A549 (cell line): ENCODE measurements around the gene PCDH12.

Source experiments
- HMGXB4 ChIP-seq: fragments of 250-450 bp; sonication (Bioruptor Pico); IDR thresholded peaks from 2 replicates; pipeline ENCODE4 v1.5.0; 2021; ENCODE audit warnings: mild to moderate bottlenecking, moderate library complexity, borderline replicate concordance
- JUN ChIP-seq, 2 experiments: fragments of >200 bp; sonication (Bioruptor Twin); formaldehyde crosslinking; IDR thresholded peaks; 2 replicates in 1 of 2; 3 replicates in 1 of 2; pipeline ENCODE4 v1.6.1; 2016 to 2017
- JUNB ChIP-seq: fragments of >200 bp; sonication (Bioruptor Twin); formaldehyde crosslinking; IDR thresholded peaks from 2 replicates; pipeline ENCODE4 v1.6.1; 2016
- MYC ChIP-seq: IDR thresholded peaks from 2 replicates; pipeline ENCODE4 v1.6.1; 2012; ENCODE audit warnings: mild to moderate bottlenecking, inconsistent platforms, low read length, improper control_type of control experiment, borderline replicate concordance
- NR3C1 ChIP-seq: fragments of >200 bp; sonication (Bioruptor Twin); formaldehyde crosslinking; IDR thresholded peaks from 3 replicates; pipeline ENCODE4 v1.6.1; 2017
- POLR2A ChIP-seq: IDR thresholded peaks from 2 replicates; pipeline ENCODE4 v1.6.1; 2012; ENCODE audit warnings: mild to moderate bottlenecking, low read length
- RCOR1 ChIP-seq: fragments of 150-350 bp; IDR thresholded peaks from 2 replicates; pipeline ENCODE4 v1.6.1; 2014; ENCODE audit warnings: antibody characterized with exemption, low read length, low read depth
- REST ChIP-seq: fragments of 200-600 bp; sonication (generic); IDR thresholded peaks from 2 replicates; pipeline ENCODE4 v1.6.1; 2016; ENCODE audit warnings: antibody characterized with exemption, mild to moderate bottlenecking, moderate library complexity
- RFX5 ChIP-seq: fragments of 450-650 bp; IDR thresholded peaks from 2 replicates; pipeline ENCODE4 v1.7.1; 2014; ENCODE audit warnings: antibody characterized with exemption, mild to moderate bottlenecking, moderate library complexity
- SMC3 ChIP-seq: fragments of >200 bp; sonication (Bioruptor Twin); formaldehyde crosslinking; IDR thresholded peaks from 3 replicates; pipeline ENCODE4 v1.6.1; 2018; ENCODE audit warnings: inconsistent platforms
- TF ChIP-seq, protein P1 (sequence below): fragments of >200 bp; sonication (Bioruptor Twin); formaldehyde crosslinking; IDR thresholded peaks from 3 replicates; pipeline ENCODE4 v1.5.1; 2016

DNA sequence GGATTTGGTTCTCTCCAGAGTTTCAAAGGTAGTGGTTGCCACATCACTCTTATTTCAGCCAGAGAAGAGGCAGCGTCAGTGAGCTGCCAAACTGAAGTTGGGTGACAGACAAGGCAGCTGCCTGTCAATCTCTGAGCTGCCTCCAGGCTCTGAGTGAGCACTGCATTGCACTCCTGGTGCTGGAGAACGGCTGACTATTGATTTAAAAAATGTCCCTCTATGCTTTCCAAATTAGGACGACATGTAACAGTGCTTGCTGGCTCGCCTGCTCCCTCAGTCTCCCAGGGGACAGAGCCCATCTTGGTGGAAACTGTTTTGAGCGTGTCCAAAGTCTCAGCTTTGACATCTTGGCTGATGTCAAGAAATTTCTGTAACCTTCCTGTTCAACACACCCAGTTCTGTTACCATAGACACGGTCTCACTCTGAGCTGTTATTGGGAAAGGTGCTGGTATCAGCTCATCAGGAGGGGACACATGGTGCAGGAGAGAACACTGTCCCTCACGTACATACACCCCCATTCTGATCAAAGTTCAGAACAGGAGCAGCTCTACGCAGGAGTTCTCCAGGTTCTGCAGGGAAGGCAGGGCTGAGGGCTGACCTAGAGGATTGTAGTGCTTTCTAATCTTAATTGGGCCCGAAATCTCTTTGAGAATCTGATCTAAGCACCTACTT, 15.7 kb downstream of the PCDH12 start:
- TF ChIP-seq SMC3 (no peak), NR3C1 (no peak), RCOR1 (no peak), POLR2A (no peak), JUN (IDR thresholded peaks at IDR 0.05) (no peak), MYC (no peak), REST (no peak), HMGXB4 (CRISPR knock-in tag) (no peak), JUNB (no peak), RFX5 (no peak)
- TF ChIP-seq, protein P1, sequence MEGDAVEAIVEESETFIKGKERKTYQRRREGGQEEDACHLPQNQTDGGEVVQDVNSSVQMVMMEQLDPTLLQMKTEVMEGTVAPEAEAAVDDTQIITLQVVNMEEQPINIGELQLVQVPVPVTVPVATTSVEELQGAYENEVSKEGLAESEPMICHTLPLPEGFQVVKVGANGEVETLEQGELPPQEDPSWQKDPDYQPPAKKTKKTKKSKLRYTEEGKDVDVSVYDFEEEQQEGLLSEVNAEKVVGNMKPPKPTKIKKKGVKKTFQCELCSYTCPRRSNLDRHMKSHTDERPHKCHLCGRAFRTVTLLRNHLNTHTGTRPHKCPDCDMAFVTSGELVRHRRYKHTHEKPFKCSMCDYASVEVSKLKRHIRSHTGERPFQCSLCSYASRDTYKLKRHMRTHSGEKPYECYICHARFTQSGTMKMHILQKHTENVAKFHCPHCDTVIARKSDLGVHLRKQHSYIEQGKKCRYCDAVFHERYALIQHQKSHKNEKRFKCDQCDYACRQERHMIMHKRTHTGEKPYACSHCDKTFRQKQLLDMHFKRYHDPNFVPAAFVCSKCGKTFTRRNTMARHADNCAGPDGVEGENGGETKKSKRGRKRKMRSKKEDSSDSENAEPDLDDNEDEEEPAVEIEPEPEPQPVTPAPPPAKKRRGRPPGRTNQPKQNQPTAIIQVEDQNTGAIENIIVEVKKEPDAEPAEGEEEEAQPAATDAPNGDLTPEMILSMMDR: no peak
